GM12892 (cell line): ENCODE results near the gene CNTN4.

Experiments used
- POLR2AphosphoS5 ChIP-seq: IDR thresholded peaks from 2 replicates; pipeline ENCODE4 v1.6.1; 2011; ENCODE audit warnings: low read depth, low read length, control low read depth
- TAF1 ChIP-seq: IDR thresholded peaks from 2 replicates; pipeline ENCODE4 v1.6.1; 2011; ENCODE audit warnings: low read depth, mild to moderate bottlenecking, control low read depth, low read length, borderline replicate concordance

DNA sequence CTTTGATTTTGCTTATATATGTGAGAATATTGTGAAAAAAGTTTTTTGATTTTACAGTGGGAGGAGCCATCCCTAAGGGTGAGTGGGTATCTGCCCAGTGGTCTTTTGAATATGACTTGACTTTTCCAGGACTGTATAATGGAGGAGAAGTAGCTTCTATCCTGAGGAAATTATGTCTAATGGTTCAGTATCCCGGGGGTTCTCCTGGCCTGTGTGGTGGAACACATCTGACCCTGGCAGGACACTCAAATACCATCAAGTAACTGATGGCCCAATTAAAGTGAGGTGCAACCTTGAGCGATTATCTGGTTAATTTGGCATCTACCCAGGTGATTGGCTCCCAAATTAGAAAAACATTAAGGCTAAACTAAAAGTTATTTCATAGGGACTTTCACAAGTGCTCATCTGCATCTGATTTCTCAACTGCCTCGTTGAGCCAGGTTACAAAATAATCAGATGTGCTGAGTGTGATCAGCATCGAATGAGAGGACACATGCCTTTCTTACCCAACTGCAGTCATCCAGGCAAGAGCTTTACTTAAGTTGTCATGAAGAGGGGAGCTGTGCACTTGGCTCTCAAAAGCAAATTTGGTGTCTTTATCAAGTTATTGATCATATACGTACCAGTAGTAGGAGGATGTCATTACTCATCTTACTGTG is 810.2 kb downstream of the CNTN4 start:
- TF ChIP-seq POLR2AphosphoS5 (no peak), TAF1 (no peak)
